ENCODE data around the gene PON1.

PON1 gene

GRCh38 chr7:95324431-95324830 is at the start of gene PON1:
PON1 (minus strand) TSS chr7:95324532; CDS start chr7:95324475, 57 bp downstream.
- no peak for DNase-seq (ENCODE audit: low read depth)

- no peak for DNase-seq (ENCODE audit: low read depth)
Measured at GRCh38 chr7:95373323-95373722, 49.0 kb upstream of the PON1 start.

- DNase-seq (ENCODE audit: low read depth): no peak
Measured at GRCh38 chr7:95368235-95368634, 43.9 kb upstream of the PON1 start.

- no peak for DNase-seq (ENCODE audit: low read depth)
Measured at GRCh38 chr7:95367606-95368005, 43.3 kb upstream of the PON1 start.

GRCh38 chr7:95365151-95365550 is 40.8 kb upstream of the PON1 start:
- no peak for DNase-seq (ENCODE audit: low read depth)

- DNase-seq (ENCODE audit: low read depth): no peak
Measured at GRCh38 chr7:95357623-95358022, 33.3 kb upstream of the PON1 start.

DNA sequence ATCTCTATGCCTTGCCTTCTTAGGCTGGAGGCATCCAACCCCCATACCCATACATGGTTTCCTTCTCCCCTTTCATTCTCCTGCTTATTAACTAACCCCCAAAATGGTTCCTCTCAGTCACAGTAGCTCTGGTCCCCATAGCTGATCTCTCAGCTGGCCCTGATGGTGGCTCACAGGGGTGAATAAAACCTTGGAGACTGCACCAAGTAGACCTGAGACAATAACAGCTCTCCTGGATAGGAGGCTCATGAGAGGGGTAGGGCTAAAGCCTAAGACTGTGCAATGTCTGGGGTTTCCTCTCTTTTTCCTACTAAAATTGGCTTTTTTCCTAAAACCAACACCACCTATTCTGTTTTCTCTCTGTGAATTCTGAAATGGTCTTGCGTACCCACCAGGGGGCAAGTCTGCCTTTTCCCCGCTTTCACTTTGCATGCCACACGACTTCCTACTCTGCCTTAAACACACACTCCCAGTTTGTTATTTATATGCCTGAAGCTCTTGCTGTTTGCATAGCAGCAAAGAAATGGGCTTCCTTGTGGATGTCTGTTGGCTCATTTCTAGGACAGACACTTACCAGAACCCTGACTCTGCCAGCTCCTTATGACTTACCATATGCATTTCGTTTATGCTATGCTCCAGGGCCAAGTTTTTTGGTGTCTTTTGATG is 18.4 kb upstream of the PON1 start:
- DNase-seq (ENCODE audit: low read depth): no peak

DNA sequence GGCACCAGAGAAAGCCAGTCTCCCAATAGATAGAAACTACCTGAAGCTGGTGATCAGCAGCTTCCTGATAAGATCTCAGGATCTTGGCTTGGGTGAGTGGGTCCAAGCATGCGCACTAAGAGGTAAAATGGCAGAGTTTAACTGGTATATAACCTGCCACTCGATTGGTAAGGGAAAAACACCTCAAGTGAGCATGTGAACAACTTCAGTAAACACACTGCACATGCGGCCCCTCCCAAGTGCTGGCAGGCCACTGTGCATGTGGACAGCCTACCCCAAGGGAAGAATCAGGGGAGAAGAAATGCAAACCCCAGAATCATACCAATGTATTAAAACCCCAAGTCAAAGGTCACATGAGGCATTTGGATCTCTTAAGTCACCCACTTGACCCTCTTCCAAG is 17.7 kb upstream of the PON1 start:
- DNase-seq (ENCODE audit: low read depth): no peak

- DNase-seq (ENCODE audit: low read depth): no peak
Measured at GRCh38 chr7:95340491-95340890, 16.2 kb upstream of the PON1 start.

DNA sequence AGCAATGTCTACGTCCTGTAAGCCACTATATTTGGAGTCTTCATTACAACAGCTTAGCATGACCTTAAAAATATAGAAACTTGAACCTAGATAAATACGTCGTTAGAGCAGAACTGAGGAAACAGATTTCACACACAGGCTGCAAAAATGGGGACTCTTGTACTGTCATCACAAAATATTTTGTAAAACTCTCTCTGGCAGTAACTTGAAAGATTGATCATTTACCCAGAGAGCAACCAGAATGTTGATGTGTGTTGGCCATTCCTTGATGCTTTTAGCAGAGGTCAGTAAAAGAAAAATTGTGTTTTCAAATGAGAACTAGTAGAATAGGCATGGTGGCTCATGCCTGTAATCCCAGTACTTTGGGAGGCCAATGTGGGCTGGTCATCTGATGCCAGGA is 14.5 kb upstream of the PON1 start:
- DNase-seq (ENCODE audit: low read depth): no peak

GRCh38 chr7:95335093-95335492 is 10.8 kb upstream of the PON1 start:
- DNase-seq (ENCODE audit: low read depth): peak; percentile 34

GRCh38 chr7:95334447-95334846 is 10.1 kb upstream of the PON1 start:
- no peak for DNase-seq (ENCODE audit: low read depth)

- no peak for DNase-seq (ENCODE audit: low read depth)
Measured at GRCh38 chr7:95330961-95331337, 6.6 kb upstream of the PON1 start.

- no peak for DNase-seq (ENCODE audit: low read depth)
Measured at GRCh38 chr7:95330204-95330960, 6.0 kb upstream of the PON1 start.

DNA sequence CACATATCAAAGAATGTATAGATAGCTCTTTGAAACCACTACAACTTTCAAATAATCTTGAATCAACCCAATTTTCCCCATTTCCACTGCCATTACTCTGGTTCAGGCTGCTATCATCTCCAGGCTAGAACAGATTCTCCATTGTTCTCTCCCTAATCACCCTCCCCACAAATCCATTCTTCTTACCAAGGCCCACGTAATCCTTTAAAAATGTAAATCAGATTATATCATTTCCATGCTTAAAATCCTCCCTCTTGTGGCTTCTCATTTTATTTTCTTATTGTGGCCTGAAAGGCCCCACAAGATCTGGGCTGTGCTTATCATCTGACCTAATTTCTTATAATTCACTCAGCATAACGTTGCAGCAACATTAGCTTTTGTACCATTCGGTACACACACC is 3.0 kb upstream of the PON1 start:
- no peak for DNase-seq (ENCODE audit: low read depth)

GRCh38 chr7:95323410-95324129 is 762 bp downstream of the PON1 start:
- DNase-seq (ENCODE audit: low read depth): no peak

GRCh38 chr7:95322854-95323253 is 1.5 kb downstream of the PON1 start:
- DNase-seq (ENCODE audit: low read depth): no peak

DNA sequence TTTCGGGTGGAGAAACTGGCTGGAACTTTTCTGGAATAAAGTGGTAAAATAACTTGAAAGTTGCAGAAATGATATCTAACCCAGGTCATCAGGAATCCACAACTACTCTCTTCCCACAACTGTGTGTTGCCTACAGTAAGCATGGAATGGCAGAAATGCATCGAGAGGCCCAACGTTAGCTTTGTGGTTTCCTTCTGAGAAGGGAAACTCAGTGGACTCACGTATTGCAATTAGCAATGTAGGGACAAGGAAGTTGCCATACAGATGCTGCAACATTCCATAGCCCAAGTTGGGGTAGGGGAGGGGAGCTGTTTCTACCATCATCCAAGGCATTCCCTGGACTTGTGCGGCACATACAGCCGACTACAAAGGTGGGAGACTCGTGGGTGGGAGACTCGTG is 1.9 kb downstream of the PON1 start:
- DNase-seq (ENCODE audit: low read depth): no peak

GRCh38 chr7:95321720-95322119 is 2.6 kb downstream of the PON1 start:
- DNase-seq (ENCODE audit: low read depth): no peak

DNA sequence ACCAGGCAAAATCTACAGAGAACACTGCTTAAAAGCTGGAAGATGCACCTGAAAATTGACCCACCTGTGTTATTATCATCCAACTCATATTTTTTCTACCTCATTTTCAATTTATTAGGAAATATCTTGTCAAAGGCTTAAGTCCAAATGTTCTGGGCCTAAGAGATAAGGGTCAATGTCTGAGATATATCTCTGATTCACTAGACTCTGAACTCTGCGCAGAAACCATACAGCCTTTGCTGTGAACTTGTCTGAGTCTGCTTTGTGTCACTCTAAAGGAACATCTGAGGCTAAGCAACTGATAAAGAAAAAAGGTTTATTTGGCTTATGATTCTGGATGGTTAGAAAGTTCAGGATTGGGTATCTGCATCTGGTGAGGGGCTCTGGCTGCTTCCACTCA is 3.7 kb downstream of the PON1 start:
- DNase-seq (ENCODE audit: low read depth): no peak

DNA sequence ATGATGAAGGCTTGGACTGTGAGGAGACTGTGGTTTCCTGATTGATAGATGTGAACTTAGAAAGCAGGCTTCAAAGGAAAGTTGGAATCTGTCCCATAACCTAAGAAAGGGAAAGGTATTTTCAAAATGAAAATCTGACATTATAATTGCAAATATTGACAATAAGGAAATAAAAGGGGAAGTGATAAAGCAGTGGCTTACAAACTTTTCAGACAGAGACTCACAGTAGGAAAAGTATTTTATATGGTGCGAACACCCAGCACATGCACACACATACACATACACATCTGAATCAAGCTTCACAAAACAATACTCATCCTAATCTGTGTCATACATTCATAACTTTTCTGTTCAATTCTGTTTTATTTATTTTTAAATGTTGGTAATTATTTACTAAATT is 4.8 kb downstream of the PON1 start:
- DNase-seq (ENCODE audit: low read depth): no peak

GRCh38 chr7:95318501-95319100 is 5.7 kb downstream of the PON1 start:
- DNase-seq (ENCODE audit: low read depth): no peak

GRCh38 chr7:95317966-95318365 is 6.4 kb downstream of the PON1 start:
- DNase-seq (ENCODE audit: low read depth): no peak

All from HS-27A (cell line).